Measurements from ENCODE around the gene ASB6. TPM values are rescaled to one million over a fixed set of nuclear protein-coding genes. Genes with fewer than 3 reads are reported as not detected.

ASB6 gene
- total RNA-seq, 1 donor from 2014 or later, result 9.2 TPM

DNA sequence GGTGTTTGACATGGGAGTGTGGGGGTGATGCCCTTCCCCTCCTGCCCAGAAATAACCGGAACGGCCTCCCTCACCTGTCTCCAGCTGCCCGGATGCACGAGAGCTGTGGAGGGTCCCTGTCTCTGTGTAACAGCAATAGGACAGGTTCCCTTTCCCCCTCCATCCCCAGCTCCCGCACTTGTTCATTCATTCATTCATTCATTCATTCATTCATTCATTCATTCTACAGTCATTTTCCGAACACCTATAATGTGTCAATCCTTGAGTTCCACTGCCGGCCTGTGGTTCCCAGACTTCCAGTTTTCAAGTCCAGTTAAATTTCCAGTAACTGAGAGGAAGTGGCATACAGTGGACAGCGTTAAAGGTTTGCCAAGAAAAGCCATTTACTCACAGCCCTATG is 30.8 kb upstream of the ASB6 start:
- no peak for DNase-seq (ENCODE audit: low spot score)
- H3F3A ChIP-seq (ENCODE audit: low read depth), result no peaks in the 10 kb centered on the region
- Mint-ChIP-seq H3K27ac (no peak overlapping the region), H3K9me3 (no peaks in the 10 kb centered on the region), H3K4me3 (peak overlapping the region; percentile 42), H3K4me1 (peaks cover 20% of the 10 kb centered on the region), H3K27me3 (ENCODE audit: insufficient read depth, low read depth) (peaks cover 24% of the 10 kb centered on the region), H3K36me3 (no peaks in the 10 kb centered on the region)
- H3K4me1 ChIP-seq, result peaks cover 7% of the 10 kb centered on the region
- no peak overlapping the region for H3K4me2 ChIP-seq
- H3K36me3 ChIP-seq, result no peaks in the 10 kb centered on the region
- H3K9me3 ChIP-seq (ENCODE audit: low read depth), result no peaks in the 10 kb centered on the region
- no peaks in the 10 kb centered on the region for H3K79me2 ChIP-seq (ENCODE audit: low read depth)
- TF ChIP-seq, protein P1, sequence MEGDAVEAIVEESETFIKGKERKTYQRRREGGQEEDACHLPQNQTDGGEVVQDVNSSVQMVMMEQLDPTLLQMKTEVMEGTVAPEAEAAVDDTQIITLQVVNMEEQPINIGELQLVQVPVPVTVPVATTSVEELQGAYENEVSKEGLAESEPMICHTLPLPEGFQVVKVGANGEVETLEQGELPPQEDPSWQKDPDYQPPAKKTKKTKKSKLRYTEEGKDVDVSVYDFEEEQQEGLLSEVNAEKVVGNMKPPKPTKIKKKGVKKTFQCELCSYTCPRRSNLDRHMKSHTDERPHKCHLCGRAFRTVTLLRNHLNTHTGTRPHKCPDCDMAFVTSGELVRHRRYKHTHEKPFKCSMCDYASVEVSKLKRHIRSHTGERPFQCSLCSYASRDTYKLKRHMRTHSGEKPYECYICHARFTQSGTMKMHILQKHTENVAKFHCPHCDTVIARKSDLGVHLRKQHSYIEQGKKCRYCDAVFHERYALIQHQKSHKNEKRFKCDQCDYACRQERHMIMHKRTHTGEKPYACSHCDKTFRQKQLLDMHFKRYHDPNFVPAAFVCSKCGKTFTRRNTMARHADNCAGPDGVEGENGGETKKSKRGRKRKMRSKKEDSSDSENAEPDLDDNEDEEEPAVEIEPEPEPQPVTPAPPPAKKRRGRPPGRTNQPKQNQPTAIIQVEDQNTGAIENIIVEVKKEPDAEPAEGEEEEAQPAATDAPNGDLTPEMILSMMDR (IDR thresholded peaks at IDR 0.05), result no peak
- no peak for TF ChIP-seq EZH2phosphoT487 (IDR thresholded peaks at IDR 0.05)
- no peak for TF ChIP-seq EZH2 (IDR thresholded peaks at IDR 0.05)
- no peak overlapping the region for H3K27ac ChIP-seq
- no peaks in the 10 kb centered on the region for H4K20me1 ChIP-seq (ENCODE audit: low read depth)
- no peak overlapping the region for H2AFZ ChIP-seq (replicated peaks)
- H3K9ac ChIP-seq, result no peak overlapping the region
- peaks cover under 1% of the 10 kb centered on the region for H3K27me3 ChIP-seq
- no peak overlapping the region for H3K4me3 ChIP-seq

DNA sequence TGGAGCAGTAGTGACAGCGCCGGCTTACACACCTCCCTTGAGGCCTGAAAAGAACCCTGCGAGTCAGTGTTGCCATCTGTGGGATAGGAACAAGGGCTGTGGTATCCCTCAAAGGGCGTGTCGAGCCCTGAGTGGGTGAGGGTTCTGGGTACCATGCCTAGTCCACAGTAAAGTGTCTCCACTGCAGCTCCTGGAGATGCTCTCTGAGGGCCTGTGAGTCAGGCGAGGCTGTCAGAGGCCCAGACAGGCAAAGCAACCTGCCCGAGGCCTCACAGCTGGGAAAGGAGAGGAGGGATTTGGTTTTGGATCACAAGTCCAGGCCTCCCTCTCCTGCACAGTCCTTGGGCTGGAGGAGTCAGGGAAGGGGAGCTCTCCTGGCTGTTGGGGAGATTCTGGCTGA is 29.6 kb upstream of the ASB6 start:
- Mint-ChIP-seq H3K27me3 (ENCODE audit: insufficient read depth, low read depth) (peaks cover 21% of the 10 kb centered on the region), H3K4me1 (peaks cover 10% of the 10 kb centered on the region), H3K36me3 (no peaks in the 10 kb centered on the region), H3K27ac (no peak overlapping the region), H3K4me3 (no peak overlapping the region), H3K9me3 (no peaks in the 10 kb centered on the region)
- H3K27ac ChIP-seq, result no peak overlapping the region
- H3F3A ChIP-seq (ENCODE audit: low read depth), result peaks cover 8% of the 10 kb centered on the region
- no peak for DNase-seq (ENCODE audit: low spot score)
- H3K27me3 ChIP-seq, result peaks cover 12% of the 10 kb centered on the region
- no peak overlapping the region for H2AFZ ChIP-seq (replicated peaks)
- TF ChIP-seq EZH2phosphoT487 (IDR thresholded peaks at IDR 0.05), result no peak
- TF ChIP-seq EZH2 (IDR thresholded peaks at IDR 0.05), result no peak
- TF ChIP-seq, protein P1 (IDR thresholded peaks at IDR 0.05), result no peak
- H3K4me2 ChIP-seq, result no peak overlapping the region
- H3K9ac ChIP-seq, result no peak overlapping the region
- H4K20me1 ChIP-seq (ENCODE audit: low read depth), result no peaks in the 10 kb centered on the region
- H3K36me3 ChIP-seq, result no peaks in the 10 kb centered on the region
- no peak overlapping the region for H3K4me3 ChIP-seq
- no peaks in the 10 kb centered on the region for H3K9me3 ChIP-seq (ENCODE audit: low read depth)
- H3K4me1 ChIP-seq, result peaks cover 9% of the 10 kb centered on the region
- H3K79me2 ChIP-seq (ENCODE audit: low read depth), result no peaks in the 10 kb centered on the region

DNA sequence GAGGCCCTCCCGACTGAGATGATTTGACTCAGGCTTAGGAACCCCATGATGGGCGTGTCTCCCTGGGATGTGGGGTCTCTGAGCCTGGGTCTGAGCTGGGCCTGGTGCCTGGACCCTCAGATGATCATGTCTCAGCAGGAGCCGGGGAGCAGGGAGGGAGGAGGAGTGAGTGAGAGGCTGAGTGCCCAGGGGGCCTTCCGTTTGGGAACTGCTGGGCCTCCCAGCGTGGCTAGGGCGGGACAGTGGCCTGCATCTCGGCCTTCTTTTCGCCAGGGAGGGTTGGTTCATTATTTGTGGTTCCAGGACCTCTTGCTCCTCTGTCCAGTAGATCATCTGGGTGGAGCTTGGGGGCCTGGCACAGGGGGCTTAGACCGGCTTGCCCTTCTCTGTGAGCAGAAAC is 29.1 kb upstream of the ASB6 start:
- Histone ChIP-seq H3K4me3 (no peak overlapping the region), H3F3A (ENCODE audit: low read depth) (peaks cover 12% of the 10 kb centered on the region), H3K4me2 (no peak overlapping the region), H3K4me1 (peaks cover 10% of the 10 kb centered on the region), H3K9ac (no peak overlapping the region), H2AFZ (replicated peaks) (no peak overlapping the region), H4K20me1 (ENCODE audit: low read depth) (no peaks in the 10 kb centered on the region), H3K79me2 (ENCODE audit: low read depth) (no peaks in the 10 kb centered on the region), H3K27me3 (peaks cover 17% of the 10 kb centered on the region), H3K27ac (no peak overlapping the region), H3K36me3 (no peaks in the 10 kb centered on the region), H3K9me3 (ENCODE audit: low read depth) (no peaks in the 10 kb centered on the region)
- H3K4me3 Mint-ChIP-seq, result no peak overlapping the region
- H3K4me1 Mint-ChIP-seq, result peaks cover 7% of the 10 kb centered on the region
- H3K27ac Mint-ChIP-seq, result peak overlapping the region; percentile 33
- H3K9me3 Mint-ChIP-seq, result no peaks in the 10 kb centered on the region
- H3K27me3 Mint-ChIP-seq (ENCODE audit: insufficient read depth, low read depth), result peaks cover 21% of the 10 kb centered on the region
- H3K36me3 Mint-ChIP-seq, result no peaks in the 10 kb centered on the region
- TF ChIP-seq EZH2 (IDR thresholded peaks at IDR 0.05) (no peak), EZH2phosphoT487 (IDR thresholded peaks at IDR 0.05) (no peak)
- TF ChIP-seq, protein P1 (IDR thresholded peaks at IDR 0.05), result no peak
- no peak for DNase-seq (ENCODE audit: low spot score)

Data from neural progenitor cell (in vitro differentiated cells).